GM21576 (cell line): ENCODE measurements around the gene CMTM8.
"Not testable (repeated sequence)": the region's sequence is repeated elsewhere in the genome, so short reads cannot be mapped to it uniquely, and the experiment has no call there.

Experiments
- ATAC-seq: cut with Tn5 transposase; IDR thresholded peaks from one replicate; pipeline ENCODE4 v1.9.1; 2021; ENCODE audit warnings: mild to moderate bottlenecking, moderate library complexity; ENCODE audit not compliant: unreplicated experiment

CMTM8 gene

GRCh38 chr3:32374788-32375595, 136.5 kb downstream of the CMTM8 start:
- ATAC-seq: peak; percentile 61

DNA sequence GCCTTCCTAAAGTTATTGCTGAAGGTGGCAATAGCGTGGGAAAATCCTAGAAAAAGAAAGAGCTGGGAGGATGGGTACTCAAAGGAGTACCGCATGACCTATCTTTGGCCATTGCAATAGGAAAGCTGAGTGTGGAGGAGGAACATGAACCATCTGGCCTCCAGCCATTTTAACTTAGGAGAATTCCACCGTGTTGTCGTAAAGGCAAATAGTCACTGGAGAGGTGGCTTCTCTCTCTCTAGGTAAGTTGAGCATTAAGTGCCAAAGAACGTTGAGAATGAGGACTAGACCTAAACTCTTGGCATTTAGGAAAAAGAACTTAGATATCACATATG, 137.1 kb downstream of the CMTM8 start:
- no peak for ATAC-seq

GRCh38 chr3:32376115-32376514, 137.6 kb downstream of the CMTM8 start:
- no peak for ATAC-seq

GRCh38 chr3:32379831-32380500, 141.5 kb downstream of the CMTM8 start:
- ATAC-seq: no peak

- no peak for ATAC-seq
These were observed 143.4 kb downstream of the CMTM8 start for GRCh38 chr3:32381922-32382321.

DNA sequence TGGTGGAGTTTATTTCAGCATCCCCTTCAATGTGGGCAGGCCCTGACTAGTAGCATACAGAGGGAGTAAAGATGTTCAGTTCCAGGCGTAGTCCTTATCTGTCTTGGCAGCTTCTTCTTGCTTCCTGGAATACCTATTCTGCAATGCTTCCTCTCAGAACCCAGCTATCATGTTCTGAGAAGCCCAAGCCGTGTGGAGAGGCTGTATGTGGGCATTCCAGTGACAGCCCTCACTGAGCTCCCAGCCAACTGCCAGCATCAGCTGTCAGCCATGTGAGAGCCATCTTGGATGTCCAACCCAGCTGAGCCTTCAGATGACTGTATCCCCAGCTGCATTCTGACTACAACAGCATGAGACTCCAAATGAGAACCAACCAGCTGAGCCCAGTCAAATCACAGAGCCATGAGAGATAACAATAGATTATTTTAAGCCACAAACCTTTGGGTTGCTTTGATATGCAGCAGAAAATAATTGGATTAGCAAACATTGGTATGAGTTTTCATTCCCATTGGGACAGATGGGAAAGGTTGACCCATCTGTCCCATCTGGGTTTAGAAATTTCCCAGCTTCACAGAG, 144.7 kb downstream of the CMTM8 start:
- no peak for ATAC-seq

DNA sequence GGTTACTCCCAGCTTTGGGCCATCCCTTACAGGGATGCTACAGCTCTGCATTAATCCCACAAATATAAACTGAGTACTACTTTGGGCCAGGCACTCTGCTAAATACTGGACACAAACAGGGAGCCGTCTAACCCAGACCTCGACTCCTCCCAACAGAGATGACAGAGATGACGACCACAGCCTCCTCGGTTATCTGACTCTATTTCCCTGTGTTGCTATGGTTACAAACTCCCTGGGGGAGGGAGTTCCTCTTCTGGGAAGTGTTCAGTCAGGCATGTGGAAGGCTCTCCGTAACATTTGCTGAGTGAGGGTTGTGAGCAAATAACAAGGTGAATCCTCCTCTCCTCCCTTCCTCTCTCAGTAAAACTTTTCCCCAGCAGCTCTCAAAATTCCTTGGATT, 146.5 kb downstream of the CMTM8 start:
- ATAC-seq: no peak

DNA sequence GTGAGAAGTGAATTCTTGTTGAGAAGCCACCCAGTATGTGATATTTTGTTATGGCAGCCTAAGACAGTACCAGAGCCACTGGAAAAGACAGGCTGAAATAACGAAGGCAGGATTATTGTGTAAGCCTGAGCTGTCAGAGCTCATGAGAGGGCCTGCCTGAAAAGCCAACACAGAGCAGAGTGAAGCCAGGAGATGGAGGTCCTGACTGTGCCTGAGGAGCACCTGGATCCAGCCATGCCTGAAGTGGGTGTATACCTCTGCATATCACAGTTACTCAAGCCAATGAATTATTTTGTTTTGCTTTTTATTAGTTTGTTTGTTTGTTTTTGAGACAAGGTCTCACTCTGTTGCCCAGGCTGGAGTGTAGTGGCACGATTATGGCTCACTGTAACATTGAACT, 149.0 kb downstream of the CMTM8 start:
- no peak for ATAC-seq

- not testable (repeated sequence) for ATAC-seq
These were observed 151.1 kb downstream of the CMTM8 start for GRCh38 chr3:32389577-32389976.

- peak; percentile 69 for ATAC-seq
These were observed 153.4 kb downstream of the CMTM8 start, which contains the start of gene CMTM7 for GRCh38 chr3:32391643-32392535. TSS of gene CMTM7 (plus strand) at chr3:32391853. CDS start at chr3:32391907, 54 bp downstream.

DNA sequence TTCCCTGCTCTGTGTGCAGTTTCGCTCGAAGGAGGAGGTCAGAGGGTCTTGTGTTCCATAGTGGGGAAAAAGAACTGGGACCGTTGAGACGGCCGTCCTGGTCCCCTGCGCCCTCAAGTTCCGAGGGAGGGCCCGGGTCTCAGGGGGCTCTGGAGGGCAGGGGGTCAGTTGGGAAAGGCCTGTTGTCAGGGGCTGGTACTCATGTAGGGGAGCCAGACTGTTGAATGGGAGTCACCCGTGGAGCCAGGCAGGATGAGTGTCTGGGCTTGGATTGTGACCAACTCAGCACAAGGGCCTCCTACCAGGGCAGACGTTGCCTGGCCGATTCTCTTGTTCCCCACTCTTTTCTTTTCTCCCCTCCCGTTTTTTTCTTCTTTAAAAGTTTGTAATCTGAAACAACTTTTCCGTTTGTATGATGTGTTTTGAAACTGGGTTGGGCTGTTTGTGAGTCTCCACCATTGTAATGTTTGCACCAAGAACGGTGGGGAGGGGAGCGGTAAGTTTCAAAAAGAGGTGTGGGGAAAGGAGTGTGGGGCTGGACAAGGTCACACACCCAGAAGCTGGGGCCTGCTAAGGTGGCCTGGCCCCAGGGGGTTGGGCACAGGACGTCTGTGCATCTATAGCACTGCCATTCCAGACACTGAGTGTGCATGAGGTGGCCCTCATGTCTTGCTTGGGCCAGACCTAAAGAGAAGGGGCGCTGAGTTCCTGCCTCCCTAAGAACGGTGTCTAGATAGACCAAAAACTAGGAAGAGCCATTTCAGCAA, 154.2 kb downstream of the CMTM8 start:
- peak; percentile 11 for ATAC-seq

GRCh38 chr3:32395496-32395895, 157.0 kb downstream of the CMTM8 start:
- ATAC-seq: no peak

DNA sequence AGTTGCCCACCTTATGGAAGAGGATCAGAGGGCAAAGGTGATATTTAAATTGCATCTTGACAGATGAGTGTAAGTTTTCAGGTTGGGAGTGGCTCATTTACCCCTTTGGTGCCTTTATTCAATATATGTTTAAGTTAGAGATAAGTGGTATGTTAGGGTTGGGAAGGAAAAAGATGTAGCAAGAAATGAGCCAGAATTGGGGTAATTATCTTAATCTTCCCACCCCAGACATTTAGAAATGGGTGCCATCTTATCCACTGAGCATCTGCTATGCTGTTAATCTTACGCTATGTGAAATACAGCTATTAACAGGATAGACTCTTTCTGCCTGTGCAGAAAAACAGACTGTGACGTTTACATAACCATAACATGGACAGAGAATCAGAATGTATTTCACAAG, 159.5 kb downstream of the CMTM8 start:
- no peak for ATAC-seq

DNA sequence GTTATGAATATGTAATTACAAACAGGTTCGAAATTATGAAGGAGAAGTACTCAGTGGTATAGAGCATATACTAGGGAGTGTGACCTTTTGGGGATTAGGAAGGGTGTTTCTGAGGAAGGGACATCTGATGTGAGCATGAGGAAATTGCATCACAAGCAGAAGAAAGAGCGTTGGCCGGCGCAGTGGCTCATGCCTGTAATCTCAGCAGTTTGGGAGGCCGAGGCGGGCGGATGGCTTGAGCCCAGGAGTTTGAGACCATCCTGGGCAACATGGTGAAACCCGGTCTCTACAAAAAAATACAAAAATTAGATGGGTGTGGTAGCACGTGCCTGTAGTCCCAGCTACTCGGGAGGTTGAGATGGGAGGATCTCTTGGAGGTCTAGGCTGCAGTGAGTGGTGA, 160.1 kb downstream of the CMTM8 start:
- no peak for ATAC-seq

DNA sequence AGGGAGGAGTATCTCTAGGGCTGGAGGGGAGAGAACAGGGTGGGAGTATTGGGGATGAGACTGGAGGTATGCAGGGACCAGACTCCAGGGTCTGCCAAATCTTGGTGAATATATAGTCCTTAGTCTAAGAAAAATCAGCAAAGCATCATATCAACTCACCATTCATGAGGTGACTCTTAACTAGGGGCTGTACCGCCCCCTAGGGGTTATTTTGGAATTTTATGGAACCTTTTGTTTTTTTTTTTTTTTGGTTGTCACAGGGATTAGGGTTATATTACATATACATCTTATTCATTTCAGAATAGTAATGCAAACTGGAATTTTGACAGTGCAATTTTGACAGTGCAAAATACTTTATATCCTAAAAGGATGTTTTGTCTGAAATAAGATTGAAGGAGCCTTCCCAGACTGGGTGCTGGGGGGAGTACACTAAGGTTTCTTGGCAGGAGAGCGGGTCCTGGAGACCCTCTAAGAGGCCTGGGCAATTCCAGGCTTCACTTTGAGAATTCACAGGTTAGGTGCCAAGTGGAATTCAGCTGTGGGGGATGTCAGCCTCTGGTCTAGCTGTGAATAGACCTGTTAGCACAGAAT, 160.6 kb downstream of the CMTM8 start:
- ATAC-seq: no peak

GRCh38 chr3:32401126-32401525, 162.6 kb downstream of the CMTM8 start:
- ATAC-seq: no peak

- peak; percentile 77 for ATAC-seq
These were observed 163.1 kb downstream of the CMTM8 start for GRCh38 chr3:32401556-32402081.

GRCh38 chr3:32403663-32404062, 165.2 kb downstream of the CMTM8 start:
- ATAC-seq: no peak

- no peak for ATAC-seq
These were observed 166.2 kb downstream of the CMTM8 start for GRCh38 chr3:32404714-32405113.

GRCh38 chr3:32405155-32405554, 166.7 kb downstream of the CMTM8 start:
- no peak for ATAC-seq
